Frontal cortex (tissue), 4 donors: ENCODE results near the gene PTPRT. TPM values are rescaled to one million over a fixed set of nuclear protein-coding genes. Genes with fewer than 3 reads are reported as not detected.

ENCODE experiments used
- DNase-seq, 2 donors: peaks; one replicate each; pipeline ENCODE4 v3.0.0; 2012; ENCODE audit warnings: low spot score in 2 of 2
- FAIRE-seq: peaks from 2 replicates; lab custom pipeline; 2012; peaks lifted over from hg19 to GRCh38; lab: Jason Lieb, UNC
- total RNA-seq: library from RNA; depleted of rRNA; stranded (reverse); fragments of >200 nt; gene quantifications from one replicate; pipeline ENCODE4 v1.2.3, GENCODE V29; 2014
- donor health status: control.
- donor health status: control.
- donor health status: control.

PTPRT gene
- total RNA-seq, 1 donor from 2014 or later, result 26.9 TPM

DNA sequence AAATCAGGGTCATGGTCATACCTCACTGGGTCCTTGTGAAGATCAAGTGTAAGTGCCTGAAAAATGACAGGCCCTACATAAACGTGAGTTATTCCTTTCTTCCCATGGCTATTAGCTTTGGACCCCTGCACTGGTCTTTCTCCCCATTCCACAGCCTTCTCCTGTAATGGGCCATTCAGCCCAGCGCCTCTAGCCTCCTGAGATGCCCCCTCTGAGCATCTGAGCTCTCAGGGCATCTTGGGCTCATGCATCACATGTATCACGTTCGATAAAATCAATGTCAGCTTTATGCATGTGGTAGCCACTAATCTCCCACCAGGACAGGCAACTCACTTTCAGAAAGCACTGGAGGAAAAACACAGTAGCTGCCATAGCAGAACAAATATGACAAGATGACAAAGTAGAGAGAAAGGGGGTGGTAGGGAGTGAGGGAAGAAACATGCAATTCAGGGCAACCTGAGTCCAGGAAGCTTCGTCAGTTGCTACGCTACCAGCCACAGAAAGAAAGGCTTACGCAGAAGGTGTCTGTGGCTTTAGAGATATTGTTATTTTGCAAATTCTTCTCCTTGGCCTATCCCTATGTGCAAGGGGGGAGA is 498.8 kb downstream of the PTPRT start:
- FAIRE-seq, result no peak
- DNase-seq, result no peak

DNA sequence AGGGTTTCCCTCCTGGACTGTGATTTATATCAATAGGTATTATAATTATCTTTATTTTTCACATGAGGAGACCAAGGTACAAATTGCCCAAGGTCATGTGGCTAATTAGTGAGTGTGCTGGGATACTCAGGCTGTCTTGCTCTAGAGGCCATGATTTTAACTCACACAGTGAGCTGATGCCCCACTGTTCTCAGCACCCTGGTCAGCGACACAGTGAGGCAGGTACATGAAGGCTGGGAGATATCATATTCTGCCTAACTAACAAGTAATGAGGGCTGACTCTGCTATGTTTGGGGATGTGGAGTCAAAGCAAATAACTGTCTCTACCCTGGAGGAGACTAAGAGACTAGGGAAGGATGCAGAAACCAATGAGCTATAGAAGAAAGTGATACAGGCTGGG is 501.1 kb downstream of the PTPRT start:
- FAIRE-seq (no peak), DNase-seq (no peak)

DNA sequence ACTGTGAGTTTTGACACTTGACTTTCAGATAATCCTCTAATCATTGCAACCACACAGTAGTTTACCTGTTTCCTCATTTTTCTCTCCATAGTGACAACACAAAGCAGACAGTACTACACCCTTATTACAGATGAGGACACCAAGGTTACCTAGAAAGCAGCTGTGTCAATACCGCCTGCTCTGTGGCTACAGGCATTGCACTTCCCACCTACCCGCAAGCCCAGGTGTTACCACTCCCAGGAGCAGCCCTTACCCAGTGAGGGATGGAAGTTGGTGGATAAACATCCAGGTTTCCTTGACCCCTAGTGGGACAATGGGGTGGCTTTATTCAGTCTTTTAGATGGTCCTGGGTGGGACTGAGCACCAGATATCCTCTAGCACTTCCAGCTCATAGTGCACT is 503.6 kb downstream of the PTPRT start:
- DNase-seq (no peak), FAIRE-seq (no peak)

DNA sequence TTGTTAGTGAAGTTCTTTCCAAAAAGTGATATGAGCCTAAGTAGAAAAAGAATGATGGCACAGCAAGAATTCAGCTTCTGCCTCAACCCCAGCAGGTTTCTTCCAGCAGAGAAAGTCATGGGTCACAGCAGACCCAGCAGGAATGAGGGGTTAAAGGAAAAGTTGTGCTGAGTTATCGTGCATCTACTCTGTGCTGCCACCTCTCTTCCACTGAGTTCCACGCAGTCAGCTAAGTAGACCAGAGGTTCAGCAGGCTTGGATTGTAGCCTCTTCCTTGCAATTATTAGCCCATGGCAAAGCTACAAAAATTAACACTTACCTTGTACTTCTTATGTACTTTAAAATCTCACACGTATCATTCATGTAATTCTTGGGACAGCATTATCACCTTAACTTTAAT is 510.8 kb downstream of the PTPRT start:
- no peak for FAIRE-seq
- DNase-seq, result no peak

DNA sequence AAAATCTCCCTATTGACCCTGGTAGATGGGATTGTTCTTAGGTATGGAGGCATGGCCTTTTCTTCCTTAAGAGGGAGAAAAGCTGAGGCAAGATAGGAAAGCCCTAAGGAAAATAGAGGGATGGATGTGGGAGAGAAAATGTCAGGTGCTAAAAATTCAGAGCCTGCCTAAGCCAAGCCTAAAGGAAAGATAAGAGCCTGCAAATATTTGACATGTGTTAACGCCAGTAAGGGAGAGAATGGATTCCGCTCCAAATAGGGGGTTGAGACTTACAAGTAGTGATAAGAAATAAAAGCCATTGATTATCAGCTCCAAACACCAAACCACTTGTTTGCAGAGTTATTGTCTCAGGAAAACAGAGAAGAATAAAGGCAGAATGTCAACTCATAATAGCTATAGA is 533.6 kb downstream of the PTPRT start:
- no peak for DNase-seq
- FAIRE-seq, result no peak

DNA sequence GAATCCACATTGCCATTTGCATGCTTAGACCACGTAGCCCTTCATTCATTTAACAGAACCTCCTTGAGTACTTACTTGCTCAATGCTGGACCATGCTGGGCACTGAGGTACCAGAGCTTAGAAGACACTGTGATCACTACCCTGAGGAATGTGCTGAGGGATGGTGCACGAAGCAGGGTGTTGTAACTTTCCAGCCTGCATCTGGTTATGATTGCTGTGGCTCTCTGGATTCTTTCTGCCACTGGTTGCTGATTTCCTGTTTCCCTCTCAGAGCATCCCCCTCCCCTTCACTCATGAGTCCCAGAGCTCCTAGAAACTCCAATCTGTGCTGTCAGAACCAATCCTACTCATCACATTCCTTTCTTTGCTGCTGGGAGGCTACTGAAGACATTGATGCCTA is 537.4 kb downstream of the PTPRT start:
- DNase-seq (no peak), FAIRE-seq (no peak)

DNA sequence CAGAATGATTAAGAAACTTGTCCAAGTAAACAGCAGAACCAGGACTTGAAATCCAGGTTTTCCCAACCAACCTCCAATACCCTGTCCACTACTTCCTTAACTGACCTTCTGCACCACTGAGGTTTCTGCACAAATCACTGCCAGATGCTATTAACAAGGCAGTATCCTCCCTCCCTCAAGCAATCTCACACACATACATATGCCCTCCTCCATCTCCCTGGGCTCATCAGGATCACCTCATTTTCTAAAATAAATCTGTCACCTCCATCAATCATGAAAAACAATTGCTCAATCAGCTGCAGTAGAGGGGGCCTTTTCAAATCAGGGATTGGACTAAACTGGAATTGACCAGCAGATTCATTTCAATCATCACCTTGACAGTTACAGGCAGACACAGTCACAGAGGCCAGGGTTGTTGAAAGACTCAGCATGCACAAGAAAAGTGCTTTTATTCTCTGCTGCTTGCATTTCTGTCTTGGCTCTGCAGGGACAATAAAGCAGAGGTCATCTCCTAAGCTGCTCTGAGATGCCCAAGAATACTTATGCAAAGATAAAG is 539.4 kb downstream of the PTPRT start:
- FAIRE-seq (no peak), DNase-seq (no peak)

DNA sequence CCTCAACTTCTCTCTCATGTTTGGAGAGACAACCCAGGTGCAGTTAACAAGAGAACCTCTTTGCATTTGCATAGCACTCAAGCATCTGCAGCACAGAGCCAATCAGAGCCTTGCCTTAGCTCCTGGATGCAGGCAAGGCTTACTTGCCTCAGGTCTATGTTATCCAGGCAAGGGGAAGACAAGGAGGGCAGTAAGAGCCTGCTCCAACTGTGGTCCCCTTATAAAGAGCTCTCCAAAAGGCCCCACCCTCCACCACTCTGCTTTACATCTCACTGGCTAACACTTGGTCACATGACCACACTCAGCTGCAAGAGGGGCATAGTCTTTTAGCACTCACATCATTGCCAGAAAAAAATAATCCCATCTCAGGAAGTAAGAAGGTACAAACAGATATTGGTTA is 540.0 kb downstream of the PTPRT start:
- DNase-seq (no peak), FAIRE-seq (no peak)

DNA sequence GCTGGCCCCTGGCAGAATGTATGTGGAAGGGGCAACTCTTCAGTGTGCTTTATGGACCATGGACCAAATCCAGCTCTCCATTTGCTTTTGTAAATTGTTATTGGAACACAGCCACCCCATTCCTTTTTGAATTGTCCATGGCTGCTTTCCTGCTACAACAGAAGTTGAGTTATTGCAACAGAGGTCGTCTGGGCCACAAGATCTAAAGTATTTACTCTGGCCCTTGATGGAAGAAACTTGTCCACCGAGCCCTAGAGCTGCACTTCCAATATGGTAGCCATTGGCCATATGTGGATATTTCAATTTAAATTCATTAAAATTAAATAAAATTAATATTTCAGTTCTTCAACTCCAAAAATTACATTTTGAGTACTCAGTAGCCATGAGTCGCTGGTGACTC is 543.5 kb downstream of the PTPRT start:
- no peak for FAIRE-seq

DNA sequence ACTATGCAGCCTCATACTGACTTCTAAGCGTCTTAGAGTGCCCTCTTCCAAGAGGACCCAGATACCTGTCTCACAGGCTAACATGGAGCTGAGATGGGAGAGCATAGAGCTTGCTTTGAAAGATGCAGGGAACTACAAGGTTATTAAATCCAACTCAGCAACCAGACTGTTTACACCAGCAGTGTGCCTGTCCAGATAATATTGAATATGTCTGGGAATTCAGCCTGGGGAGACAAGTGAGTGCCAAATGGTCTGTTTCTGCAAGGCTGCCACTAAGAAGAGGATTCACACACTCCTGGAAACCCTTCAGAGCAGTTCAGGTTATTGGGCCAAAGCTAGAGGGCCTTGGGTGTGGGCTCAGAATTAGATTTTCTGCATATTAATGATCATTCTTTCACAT is 547.8 kb downstream of the PTPRT start:
- DNase-seq (no peak), FAIRE-seq (no peak)

More for the DNA sequence above, 543.5 kb downstream of the PTPRT start:
- DNase-seq, result no peak

DNA sequence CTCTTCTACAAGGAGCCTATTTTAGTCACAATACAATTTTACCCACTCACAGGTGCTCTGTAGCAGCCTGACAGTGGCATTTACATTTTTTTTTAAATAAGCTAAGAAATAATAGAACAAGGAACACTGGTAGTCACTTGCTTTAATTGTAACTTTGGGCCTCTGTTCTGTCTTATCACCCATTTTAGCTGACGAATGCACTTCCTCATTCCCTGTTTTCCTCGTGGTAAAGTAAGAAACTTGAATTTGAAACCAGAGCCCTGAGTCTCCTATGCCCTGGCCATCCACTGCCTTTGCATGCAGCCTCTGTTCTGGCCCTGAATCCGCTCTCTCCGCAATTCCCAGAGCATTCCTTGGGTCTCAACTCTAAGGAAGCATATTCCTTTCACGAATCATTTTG is 550.6 kb downstream of the PTPRT start:
- no peak for DNase-seq
- no peak for FAIRE-seq

DNA sequence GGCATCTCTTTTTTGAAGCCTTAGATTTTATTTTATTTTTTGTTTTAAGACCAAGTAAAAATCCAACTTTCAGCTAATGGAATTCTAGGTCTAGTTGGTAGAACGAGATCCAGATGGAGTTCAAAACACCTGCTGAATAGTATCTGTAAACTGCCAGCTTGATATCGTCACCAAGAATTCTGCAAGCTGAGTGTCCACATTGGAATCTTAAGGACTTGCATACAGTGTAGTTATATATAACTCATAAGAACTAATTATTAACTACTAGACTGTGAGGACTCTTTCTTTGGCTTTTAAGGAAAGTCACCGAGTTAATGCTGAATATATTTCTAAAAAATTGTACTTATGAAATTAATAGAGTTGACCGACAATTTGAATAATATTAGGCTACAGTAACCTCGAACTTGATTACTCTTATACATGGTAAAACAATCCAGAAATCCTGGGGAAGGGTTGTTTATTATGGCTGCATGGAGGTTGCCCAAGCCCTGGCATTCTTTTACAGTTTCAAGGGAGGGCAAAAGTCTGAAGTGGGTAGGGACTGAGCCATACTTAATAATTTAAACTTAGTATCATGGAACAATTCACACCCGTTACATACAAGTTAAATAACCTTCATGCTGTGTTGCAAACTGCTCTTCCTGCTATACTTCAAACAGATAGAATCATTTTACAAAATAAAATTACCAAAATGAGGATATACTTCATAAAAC is 553.9 kb downstream of the PTPRT start:
- no peak for FAIRE-seq
- no peak for DNase-seq

DNA sequence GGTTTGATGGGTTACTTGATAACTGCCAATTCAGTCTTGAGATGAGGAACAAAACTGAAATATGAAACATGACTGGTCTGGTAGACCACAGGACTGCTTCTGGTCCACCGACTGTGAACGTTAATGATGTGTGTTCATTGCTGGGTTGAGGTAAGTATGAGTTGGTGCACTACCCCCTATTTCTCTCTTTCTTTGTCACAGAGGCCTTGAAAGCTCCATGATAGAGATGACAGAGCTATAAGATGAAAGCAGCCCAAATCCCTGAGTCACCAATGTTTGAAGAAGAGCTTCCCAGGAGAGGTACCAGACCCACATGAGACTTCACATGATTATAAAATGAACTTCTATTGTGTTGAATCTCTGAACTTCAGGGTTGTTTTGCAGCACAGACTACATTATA is 555.5 kb downstream of the PTPRT start:
- DNase-seq (no peak), FAIRE-seq (no peak)

DNA sequence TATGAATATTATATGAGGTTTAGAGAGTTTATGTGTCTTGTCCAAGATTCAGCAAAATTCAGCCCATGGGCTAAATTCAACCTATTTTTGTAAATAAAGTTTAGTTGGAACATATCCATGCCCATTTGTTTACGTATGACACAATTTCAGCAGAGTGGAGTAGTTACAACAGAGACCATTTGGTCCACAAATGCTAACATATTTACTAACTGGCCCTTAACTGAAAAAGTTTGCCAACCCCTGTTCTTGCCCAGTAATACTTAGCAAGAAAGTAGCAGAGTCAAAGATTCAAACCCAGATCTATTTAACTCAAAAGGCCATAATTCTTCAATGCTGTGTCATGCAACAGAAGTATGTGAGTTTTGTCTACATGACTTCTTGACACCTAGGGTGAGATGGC is 561.0 kb downstream of the PTPRT start:
- DNase-seq (no peak), FAIRE-seq (no peak)

DNA sequence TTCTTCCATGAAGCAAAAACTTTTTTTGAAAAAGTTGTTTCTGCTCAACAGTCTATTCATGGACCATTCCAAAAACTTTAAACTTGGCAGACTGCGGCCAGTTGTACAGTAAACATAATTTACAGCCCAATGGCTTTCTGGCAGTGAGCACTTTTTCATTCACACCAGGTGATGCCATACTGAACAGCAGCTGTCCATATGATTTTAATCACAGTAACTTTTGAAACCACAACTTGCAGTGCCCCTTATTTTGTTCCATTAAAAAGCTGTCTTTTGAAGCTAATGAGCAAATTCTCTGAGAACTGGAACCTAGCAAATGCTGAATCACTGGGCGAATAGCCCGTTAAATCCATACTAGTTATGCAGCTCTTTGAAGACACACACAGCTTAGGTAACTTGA is 576.6 kb downstream of the PTPRT start:
- FAIRE-seq, result no peak
- DNase-seq, result no peak

DNA sequence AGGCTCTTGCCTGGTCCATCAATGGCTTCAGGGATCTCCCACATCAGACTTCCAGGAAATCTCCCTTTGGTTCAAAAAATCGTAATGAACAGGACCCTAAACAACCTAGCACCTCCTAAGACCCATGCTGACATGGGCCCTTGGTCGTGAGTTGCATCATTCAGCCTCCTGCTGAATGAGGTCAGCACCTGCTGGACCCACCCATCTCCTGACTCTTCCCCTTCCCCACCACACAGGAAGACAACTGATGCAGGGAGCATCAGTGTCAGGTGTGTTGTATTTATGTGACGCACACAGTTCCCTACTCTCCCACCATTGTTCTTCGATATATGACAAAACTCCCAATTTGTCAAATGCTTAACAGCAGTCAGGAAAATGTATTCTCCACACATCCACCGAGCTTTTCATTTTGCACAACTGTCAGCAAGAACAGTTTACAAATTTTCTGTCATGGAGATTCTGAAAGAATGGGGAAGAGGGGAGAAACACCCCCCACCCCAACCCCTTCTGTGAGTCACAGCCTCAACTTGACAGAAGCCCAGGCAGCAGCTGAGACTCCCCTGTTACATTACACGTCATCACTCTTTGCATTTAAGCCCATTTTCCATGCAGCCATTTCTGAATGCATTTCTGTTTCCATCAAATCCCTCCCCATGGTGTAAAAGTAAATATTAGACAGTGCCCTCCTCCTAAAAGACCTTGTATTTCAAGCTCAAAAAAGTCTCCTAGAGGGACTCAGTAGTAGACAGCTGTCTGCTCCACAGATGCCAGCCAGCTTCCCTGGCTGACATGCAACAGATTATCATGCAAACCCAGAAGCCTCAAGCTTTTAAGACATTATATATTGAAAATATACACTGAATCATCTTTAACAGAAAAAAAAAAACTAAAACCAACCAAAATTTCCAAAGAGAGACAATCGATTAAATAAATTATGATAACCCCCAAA is 577.5 kb downstream of the PTPRT start:
- DNase-seq (no peak), FAIRE-seq (no peak)

DNA sequence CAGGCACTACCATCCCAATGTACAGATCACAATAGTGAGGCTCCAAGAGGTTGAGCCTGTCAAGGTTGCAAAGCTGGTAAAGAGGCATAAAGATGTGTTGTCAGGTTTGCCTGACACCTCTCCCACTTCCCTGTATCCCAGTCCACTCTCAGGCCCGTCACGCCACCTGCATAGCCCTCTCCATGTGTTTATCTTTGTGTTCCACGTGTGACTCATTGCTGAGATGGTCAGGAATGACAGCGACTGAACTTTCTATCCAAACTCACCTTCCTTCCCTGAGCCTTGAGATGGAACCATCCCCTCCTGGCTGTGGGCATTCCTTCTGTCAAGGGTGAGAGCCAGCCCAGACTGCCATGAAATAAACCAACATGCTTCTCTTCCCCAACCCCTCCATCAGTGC is 578.3 kb downstream of the PTPRT start:
- FAIRE-seq (no peak), DNase-seq (no peak)

DNA sequence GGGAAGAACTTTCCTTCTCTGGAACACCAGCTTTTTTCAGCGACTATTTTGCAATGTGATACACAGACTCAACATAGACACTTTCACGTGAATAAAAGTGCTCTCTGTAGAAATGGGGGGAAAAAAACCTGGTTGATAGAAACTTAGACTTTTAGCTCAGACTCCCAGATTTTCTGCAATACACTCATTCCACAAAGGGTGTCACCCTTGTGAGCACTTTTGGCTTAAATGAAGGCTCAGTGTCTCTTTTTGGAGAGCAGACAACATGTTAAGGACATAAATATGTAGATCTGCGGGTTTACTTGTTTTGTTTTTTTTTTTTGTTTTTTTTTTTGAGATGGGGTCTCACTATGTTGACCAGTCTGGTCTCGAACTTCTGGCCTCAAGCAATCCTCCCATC is 579.6 kb downstream of the PTPRT start:
- FAIRE-seq (no peak), DNase-seq (no peak)

DNA sequence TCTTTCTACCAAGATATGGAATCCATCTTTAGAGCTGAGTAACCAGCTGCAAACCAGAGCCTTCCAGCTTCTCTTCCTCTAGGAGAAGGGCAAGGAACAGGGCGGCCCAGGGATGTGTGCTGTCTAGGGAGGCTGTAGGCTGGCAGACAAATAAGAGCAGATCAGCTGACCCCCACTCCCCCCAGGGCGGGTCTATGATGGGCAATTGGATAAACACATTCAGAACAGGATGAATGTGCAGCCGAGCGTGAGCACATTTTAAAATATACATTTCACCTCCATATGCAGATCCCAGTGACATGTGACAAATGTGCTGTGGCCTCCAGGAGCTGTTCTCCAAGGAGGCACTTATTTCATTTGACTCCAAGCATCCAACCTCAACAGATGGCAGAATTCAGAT is 580.1 kb downstream of the PTPRT start:
- DNase-seq (no peak), FAIRE-seq (no peak)
